ENCODE results near the gene DQX1.

GRCh38 chr2:74558284-74559230, 32.5 kb upstream of the DQX1 start:
- TF ChIP-seq CTCF (conservative IDR thresholded peaks at IDR 0.05; ENCODE audit: low read depth, low read length): no peak
- no peak for TF ChIP-seq MAZ (IDR thresholded peaks at IDR 0.05; ENCODE audit: borderline replicate concordance, low read depth, low read length)
- no peak for TF ChIP-seq CEBPB (IDR thresholded peaks at IDR 0.05; ENCODE audit: low read depth, low read length)
- no peak for TF ChIP-seq POLR2A (IDR thresholded peaks at IDR 0.05; ENCODE audit: low read depth, low read length)
- no peak for TF ChIP-seq RAD21 (IDR thresholded peaks at IDR 0.05; ENCODE audit: low read length)
- TF ChIP-seq USF2 (IDR thresholded peaks at IDR 0.05; ENCODE audit: low read depth, low read length): no peak
- no peak for TF ChIP-seq SMC3 (IDR thresholded peaks at IDR 0.05; ENCODE audit: low read depth, low read length)
- TF ChIP-seq, protein P1, sequence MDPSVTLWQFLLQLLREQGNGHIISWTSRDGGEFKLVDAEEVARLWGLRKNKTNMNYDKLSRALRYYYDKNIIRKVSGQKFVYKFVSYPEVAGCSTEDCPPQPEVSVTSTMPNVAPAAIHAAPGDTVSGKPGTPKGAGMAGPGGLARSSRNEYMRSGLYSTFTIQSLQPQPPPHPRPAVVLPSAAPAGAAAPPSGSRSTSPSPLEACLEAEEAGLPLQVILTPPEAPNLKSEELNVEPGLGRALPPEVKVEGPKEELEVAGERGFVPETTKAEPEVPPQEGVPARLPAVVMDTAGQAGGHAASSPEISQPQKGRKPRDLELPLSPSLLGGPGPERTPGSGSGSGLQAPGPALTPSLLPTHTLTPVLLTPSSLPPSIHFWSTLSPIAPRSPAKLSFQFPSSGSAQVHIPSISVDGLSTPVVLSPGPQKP (IDR thresholded peaks at IDR 0.05; ENCODE audit: borderline replicate concordance, low read depth, low read length): no peak
- TF ChIP-seq MAFK (IDR thresholded peaks at IDR 0.05; ENCODE audit: low read depth, low read length): no peak
- no peak for TF ChIP-seq MXI1 (IDR thresholded peaks at IDR 0.05; ENCODE audit: borderline replicate concordance, low read depth, low read length)

Measured in IMR-90 (cell line).